SH-SY5Y (cell line): ENCODE results near the gene RASAL2.

ENCODE experiments used
- GATA2 ChIP-seq: IDR thresholded peaks from 2 replicates; pipeline ENCODE4 v1.6.1; 2011; ENCODE audit warnings: mild to moderate bottlenecking, low read depth, low read length
- GATA3 ChIP-seq: IDR thresholded peaks from 2 replicates; pipeline ENCODE4 v1.6.1; 2011; ENCODE audit warnings: low read depth, mild to moderate bottlenecking, low read length, moderate library complexity

DNA sequence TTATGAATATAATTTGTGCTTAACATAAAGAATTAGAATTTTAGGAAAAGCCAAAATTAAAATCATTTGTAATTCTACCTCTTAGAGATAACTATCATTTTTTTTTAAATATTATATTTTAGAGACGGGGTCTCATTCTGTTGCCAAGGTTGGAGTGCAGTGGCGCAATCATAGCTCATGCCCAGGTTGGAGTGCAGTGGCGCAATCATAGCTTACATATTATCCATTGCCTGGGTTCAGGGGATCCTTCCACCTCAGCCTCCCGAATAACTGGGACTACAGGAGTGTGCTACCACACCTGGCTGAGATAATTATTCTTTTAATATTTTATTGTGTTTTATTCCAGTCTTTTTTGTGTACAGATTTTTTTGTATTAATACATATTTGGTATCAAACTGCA is 8.3 kb downstream of the RASAL2 start:
- TF ChIP-seq GATA2, result no peak
- TF ChIP-seq GATA3, result no peak
